Right ventricle myocardium superior (tissue), 1 donor: ENCODE results near the gene TAOK3. TPM values are rescaled to one million over a fixed set of nuclear protein-coding genes. Genes with fewer than 3 reads are reported as not detected.

Experiments
- ATAC-seq: fragments of 200-7000 bp; cut with Tn5 transposase; one replicate; pipeline ENCODE4 v1.9.1; 2020; ENCODE audit warnings: mild to moderate bottlenecking; ENCODE audit not compliant: poor library complexity
- DNase-seq: peaks from one replicate; pipeline ENCODE4 v3.0.0-alpha.2; 2020
- intact Hi-C: fragments of 100-400 bp; cut with DNase I; formaldehyde crosslinking; loops from one replicate; pipeline ENCODE4 v1.11.2; 2022
- total RNA-seq: library from RNA; stranded (reverse); fragmentation: NEBNext Ultra II Directional; extraction: Animal tissue kit (Norgen Biotek cat#: 25700); gene quantifications from one replicate; pipeline ENCODE4 v1.2.1, GENCODE V29; 2021
- donor health status: DM: no; HTN: yes; CAD: no; lungs with severe emphysema.

TAOK3 gene
- total RNA-seq, 1 donor from 2014 or later = 21.8 TPM

DNA sequence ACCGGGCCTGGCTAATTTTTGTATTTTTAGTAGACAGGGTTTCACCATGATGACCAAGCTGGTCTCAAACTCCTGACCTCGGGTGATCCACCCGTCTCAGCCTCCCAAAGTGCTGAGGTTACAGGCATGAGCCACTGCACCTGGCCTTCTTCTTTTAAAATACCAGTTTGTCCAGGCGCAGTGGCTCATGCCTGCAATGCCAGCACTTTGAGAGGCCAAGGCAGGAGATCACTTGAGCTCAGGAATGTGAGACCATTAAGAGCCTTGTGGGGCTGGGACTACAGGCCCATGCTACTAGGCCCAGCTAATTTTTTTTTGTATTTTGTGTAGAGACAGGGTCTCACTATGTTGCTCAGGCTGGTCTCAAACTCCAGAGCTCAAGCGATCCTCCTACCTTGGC, 244.8 kb downstream of the TAOK3 start:
- intact Hi-C loops = no loop called here
- DNase-seq = no peak
- ATAC-seq = no peak

DNA sequence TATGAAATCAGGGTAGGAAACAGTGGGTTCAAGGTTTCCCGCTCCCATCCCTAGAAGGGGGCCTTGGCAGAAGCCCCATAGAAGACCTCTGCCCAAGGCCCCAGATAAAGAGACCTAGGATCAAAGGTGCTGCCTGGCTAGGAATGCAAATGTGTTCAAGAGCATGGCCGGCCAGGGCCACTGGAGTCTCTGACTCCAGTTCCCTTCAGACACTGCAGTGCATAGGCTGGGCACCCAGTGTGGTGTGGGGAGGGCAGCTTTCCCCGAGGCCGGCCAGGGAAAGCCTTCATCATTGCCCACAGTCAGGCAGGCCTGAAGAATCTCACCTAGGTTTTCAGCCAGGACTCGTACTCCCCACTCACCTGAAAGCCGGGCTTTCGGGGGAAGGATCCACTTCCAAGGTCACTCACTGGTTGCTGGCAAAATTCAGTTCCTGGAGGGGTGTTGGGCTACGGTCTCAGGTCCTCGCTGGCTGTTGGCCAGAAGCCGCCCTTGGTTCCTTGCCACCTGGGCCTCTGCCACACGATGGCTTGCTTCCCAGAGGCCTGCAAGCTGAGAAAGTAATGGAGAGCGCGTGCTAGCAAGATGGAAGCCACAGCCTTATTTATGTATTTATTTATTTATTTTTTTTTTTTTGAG, 246.5 kb downstream of the TAOK3 start:
- intact Hi-C loops = no loop called here
- ATAC-seq (peak; percentile 84), DNase-seq (peak; percentile 80)

DNA sequence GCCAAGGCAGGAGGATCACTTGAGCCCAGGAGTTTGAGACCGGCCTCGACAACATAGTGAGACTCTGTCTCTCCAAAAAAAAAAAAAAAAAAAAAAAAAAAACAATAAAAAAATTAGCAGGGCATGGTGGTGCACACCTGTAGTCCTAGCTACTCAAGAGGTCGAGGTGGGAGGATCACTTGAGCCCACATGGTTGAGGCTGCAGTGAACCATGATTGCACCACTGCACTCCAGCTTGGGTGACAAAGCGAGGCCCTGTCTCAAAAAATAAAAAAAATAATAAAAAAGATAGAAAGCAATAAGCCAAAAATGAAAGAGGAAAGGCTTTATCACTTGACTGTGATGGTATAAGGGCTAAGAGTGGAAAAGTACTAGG, 247.0 kb downstream of the TAOK3 start:
- ATAC-seq = no peak
- intact Hi-C loops = no loop called here
- DNase-seq = no peak

DNA sequence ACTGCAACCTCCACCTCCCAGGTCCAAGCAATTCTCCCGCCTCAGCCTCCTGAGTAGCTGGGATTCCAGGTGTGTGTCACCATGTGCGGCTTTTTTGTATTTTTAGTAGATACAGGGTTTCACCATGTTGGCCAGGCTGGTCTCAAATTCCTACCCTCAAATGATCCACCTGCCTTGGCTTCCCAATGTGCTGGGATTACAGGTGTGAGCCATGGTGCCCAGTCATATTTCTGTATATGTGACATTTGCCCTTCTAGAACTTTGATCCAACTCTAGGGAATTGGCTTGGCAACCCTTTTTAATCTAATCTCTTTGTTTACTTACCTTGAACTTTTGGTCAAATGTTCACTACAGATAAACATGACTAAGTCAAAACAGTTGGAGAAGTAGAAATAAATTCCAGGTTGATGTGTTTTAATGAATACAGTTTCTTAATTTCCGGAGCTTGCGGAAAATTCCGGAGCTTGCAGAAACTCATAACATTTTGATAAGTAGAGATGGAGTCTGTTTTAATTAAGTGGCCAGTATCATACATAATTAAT, 248.3 kb downstream of the TAOK3 start:
- ATAC-seq (no peak), DNase-seq (no peak)
- intact Hi-C loops = no loop called here

DNA sequence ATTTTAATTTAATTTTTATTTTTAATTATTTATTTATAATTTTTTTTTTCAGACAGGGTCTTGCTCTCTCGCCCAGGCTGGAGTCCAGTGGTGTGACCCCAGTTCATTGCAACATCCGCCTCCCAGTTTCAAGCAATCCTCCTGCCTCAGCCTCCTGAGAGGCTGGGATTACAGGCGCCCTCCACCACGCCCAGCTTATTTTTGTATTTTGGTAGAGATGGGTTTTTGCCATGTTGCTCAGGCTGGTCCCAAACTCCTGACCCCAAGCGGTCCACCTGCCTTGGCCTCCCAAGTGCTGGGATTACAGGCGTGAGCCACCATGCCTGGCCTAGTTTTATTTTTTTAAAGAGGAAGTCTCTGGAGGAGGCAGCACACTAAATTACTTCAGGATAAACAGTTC, 250.4 kb downstream of the TAOK3 start:
- ATAC-seq (no peak), DNase-seq (no peak)
- intact Hi-C loops = no loop called here

DNA sequence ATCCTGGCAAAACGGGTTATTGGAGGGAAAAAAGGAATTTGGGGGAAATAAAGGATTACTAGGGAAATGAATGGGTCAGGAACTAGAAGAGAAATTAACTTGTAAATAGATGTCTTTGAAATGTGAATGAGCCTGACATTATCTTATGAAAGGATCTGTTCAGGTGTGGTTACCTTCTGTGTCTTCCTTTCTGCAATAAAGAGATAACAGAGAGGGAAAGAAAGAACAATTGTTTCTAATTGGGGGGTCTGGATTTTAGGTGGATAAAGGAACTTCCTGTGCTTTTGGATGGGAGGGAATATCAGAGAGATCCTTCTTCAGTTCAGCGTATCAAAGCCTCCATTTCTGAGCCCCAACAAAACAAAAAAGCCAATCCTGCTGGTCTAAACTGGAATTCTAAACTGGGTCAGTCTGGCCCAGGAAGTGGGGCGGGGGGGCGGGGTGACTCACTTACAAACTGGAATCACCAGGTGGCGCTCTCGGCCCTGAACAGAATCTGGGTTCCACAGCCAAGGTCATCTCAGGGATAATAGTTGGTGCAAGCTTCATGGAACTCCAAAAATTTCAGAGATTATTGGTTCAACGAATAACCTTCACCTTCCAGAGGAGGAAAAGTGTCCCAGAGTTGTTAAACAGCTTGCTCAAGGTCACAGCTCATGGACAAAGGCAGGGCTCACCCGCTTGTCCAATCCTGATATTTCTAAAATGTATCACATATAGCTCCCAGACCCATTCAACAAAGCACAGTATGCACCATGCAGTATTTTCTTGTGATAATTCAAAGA, 251.9 kb downstream of the TAOK3 start:
- intact Hi-C loops = no loop called here
- DNase-seq (peak; percentile 85), ATAC-seq (peak; percentile 95)

DNA sequence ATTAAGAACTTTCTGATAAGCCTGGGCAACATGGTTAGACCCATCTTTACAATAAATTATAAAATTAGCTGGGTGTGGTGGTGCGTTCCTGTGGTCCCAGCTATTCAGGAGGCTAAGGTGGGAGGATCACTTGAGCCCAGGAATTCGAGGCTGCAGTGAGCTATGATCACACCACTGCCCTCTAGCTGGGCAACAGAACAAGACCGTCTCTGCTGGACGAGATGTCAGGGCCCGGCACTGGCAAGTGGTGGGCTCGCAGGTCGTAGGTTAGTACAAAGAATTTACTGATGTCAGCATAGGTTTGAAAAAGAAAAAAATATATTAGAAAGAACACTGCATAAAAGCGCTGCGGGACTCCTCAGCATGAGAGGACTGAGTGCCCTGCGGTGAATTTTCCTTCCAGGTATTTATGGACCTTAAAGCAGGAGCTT, 253.2 kb downstream of the TAOK3 start:
- DNase-seq (no peak), ATAC-seq (no peak)
- intact Hi-C loops = no loop called here

DNA sequence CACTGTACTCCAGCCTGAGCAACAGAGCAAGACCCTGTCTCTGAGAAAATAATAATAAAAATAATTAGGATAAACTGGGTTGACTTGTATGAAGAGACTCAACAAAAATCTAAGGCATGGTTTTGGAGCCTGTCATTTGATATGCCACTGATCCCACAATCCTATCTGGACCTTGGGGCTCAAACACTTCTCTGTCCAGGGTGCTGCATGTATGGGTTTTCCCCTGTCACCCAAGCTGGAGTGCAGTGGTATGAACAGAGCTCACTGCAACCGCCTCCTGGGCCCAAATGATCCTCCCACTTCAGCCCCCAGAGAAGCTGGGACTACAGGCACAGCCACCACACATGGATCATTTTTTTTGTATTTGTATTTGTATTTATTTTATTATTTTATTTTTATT, 263.6 kb downstream of the TAOK3 start:
- intact Hi-C loops = loop anchor here (10.0 kb wide), 1 partner anchor 234 kb away; no protein-coding TSS in a partner anchor
- DNase-seq (no peak), ATAC-seq (no peak)

DNA sequence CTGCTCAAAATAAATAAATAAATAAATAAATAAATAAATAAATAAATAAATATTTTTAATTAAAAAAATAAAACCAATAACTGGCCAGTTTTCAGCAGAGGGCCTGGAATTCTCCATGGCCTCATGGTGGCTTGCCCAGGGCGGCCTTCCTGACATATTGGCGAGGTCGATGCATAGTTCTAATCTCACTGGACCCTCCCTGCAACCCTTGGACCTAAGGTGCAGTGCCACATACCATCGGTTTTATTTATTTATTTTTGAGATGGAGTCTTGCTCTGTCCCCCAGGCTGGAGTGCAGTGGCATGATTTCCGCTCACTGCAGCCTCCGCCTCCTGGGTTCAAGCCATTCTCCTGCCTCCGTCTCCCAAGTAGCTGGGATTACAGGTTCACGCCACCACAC, 265.0 kb downstream of the TAOK3 start:
- DNase-seq = no peak
- ATAC-seq = no peak
- intact Hi-C loops = loop anchor here (10.0 kb wide), 1 partner anchor 233 kb away; no protein-coding TSS in a partner anchor

DNA sequence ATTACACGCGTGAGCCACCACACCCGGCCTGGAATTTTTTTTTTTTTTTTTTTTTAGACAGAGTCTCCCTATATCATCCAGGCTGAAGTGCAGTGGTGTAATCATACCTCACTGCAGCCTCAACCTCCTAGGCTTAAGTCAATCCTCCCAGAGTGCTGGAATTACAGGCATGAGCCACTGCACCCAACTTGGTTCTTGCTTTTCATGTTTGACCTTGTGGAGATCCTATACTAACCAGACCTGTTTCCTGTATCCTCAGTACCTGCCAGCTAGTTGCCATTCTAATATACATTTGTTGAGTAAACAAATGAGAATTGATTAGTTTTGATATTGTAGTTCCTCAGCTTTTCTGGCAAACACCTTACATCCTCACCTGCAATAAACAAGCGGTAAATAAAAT, 265.7 kb downstream of the TAOK3 start:
- no peak for ATAC-seq
- DNase-seq = no peak
- intact Hi-C loops = loop anchor here (10.0 kb wide), 1 partner anchor 232 kb away; no protein-coding TSS in a partner anchor

DNA sequence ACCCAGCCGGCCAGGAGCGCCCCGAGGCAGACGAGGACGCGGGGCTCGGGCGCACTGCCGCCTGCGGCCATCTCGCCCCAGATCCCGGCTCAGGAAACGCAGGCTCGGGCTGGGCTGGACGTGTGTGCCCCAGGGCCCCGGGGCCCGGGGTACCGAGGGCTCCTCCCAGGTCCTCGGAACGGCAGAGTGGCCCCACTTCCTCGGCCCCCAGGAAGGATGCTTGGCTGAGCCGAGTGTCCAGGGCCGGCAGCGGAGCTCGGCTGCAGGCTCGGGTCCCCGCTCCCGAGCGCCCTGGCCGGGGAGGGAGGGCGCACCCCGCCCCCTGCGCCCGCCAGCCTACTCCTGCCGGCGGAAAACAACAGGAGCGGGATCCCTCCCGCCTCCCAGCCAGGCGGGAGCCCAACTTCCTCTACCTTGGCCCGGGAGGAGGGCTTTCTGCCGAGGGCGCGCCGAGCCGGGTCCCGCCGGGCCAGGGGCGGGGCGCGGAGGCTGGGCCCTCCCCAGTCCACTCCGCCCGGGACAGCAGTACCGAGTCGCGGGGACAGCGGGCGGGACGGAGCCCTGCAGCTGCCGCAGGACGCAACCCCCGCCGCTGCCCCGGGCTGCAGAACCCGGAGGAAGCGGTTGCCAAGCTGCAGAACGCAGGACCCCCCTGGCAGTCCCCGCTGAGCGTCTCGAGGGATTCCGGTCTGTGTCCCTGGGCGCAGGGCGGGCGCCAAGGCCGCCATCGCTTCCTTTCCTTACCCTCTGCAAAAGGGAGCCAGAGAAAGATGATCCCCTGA, 268.9 kb downstream of the TAOK3 start, which contains the start of gene VSIG10:
TSS of gene VSIG10 (minus strand) at position 411 of the 782 bp plus-strand sequence. CDS start at position 71, 340 bp downstream.
- intact Hi-C loops = loop anchor here (10.0 kb wide), 1 partner anchor 229 kb away; no protein-coding TSS in a partner anchor
- DNase-seq (peak; percentile 86), ATAC-seq (peak; percentile 97)

DNA sequence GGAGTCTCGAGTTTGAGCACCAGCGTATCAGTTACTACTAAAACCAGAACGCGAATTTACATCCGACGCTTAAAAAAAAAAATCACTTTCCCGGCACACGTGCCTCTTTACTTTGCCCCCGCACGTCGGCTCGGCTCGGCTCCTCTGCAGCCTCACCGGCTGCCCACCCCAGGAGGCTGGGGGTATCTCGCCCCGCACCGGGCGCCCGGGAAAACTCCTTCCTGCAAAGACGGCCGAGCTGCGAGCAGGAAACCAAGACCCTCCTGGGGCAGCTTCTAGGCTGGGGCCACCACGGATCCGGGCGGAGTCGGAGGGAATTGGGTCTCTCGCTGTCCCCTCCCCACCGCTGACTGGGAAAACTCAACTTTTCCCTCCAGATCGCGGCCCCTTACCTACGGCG, 269.5 kb downstream of the TAOK3 start:
- ATAC-seq (peak; percentile 25), DNase-seq (peak; percentile 46)
- intact Hi-C loops = loop anchor here (10.0 kb wide), 1 partner anchor 228 kb away; no protein-coding TSS in a partner anchor

DNA sequence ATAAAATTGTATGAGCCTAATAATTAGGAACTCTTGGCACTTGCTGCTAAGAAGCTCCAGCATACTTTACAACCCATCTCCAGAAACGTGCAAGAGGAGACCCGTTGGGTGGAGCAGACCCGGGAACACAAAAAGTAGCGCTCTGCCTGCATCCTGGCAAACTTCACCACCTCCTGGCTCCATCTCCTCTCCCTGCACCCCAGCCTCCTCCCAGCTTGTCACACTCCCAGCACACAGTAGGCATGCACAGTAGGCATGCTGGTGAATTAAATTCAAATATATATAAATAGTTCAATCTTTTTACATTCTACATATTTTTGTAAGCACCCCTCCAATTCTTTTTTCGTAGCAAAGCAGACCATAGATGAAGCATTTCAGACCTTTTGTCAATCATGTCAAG, 270.1 kb downstream of the TAOK3 start:
- DNase-seq (no peak), ATAC-seq (no peak)
- intact Hi-C loops = loop anchor here (10.0 kb wide), 1 partner anchor 228 kb away; no protein-coding TSS in a partner anchor

DNA sequence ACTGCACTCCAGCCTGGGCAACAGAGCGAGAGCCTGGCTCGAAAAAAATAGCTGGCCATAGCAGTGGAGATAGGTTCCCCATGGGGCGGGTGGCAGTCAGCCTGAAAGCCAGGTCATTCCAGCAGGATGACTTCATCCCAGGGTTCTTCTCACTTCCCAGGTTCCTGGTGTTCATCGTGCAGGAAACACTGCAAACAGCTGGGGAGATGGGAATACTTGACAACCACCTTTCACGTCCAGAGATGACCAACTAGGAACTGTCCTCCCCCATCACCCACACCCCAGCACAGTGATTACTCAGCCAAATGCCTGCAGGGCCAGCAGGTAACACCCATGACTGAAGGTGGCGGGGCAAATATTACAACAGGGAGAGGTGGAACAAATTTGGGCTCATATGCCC, 270.6 kb downstream of the TAOK3 start:
- no peak for ATAC-seq
- intact Hi-C loops = loop anchor here (10.0 kb wide), 1 partner anchor 227 kb away; no protein-coding TSS in a partner anchor
- no peak for DNase-seq

DNA sequence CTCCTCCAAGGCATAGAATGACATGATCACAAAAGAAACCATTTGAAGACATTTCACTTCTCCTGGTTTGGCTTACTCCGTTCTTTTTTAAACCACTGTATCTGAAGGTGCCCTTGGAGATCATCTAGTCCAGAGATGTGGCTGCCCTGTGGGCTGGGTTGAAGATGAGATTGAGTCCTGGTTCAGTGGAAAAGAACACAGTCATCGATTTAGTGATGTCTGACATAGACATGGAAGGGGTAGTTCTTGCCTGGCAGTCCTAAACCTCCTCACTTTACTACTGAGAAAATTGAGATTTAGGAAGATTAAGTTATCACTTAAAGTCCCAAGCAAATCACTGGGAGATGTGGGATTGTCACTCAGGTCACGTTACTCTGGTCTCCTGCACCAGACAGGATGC, 271.7 kb downstream of the TAOK3 start:
- ATAC-seq = no peak
- intact Hi-C loops = loop anchor here (10.0 kb wide), 1 partner anchor 226 kb away; no protein-coding TSS in a partner anchor
- no peak for DNase-seq
